Spleen (tissue), 11 donors: ENCODE measurements around the gene ATG9A. TPM values are rescaled to one million over a fixed set of nuclear protein-coding genes. Genes with fewer than 3 reads are reported as not detected.
A peak's percentile ranks its signal among the peaks of the same experiment; 100 is the strongest.
"Not testable (repeated sequence)": the region's sequence is repeated elsewhere in the genome, so short reads cannot be mapped to it uniquely, and the experiment has no call there.

Experiments
- DNase-seq: peaks from one replicate; pipeline ENCODE4 v3.0.0-alpha.2; 2020
- H3K27ac ChIP-seq, 8 donors: fragments of 200-600 bp; sonication (generic) in 7 of 8; 1 replicate in 4 of 8; 2 replicates in 4 of 8; pipeline versions ENCODE4 v1.5.0 to v1.8.0; 2016 to 2021; ENCODE audit warnings: inconsistent platforms in 4 of 8, mild to moderate bottlenecking in 4 of 8, moderate library complexity in 1 of 8
- H3K27me3 ChIP-seq, 7 donors: fragments of 200-600 bp; sonication (generic) in 6 of 7; replicated peaks in 1 of 7; 1 replicate in 4 of 7; 2 replicates in 3 of 7; pipeline versions ENCODE4 v1.5.0 to v1.8.0; 2016 to 2021; ENCODE audit warnings: inconsistent platforms in 3 of 7, mild to moderate bottlenecking in 1 of 7
- H3K36me3 ChIP-seq, 6 donors: fragments of 200-600 bp; sonication (generic) in 5 of 6; 1 replicate in 4 of 6; 2 replicates in 2 of 6; pipeline versions ENCODE4 v1.5.0 to v1.8.0; 2016 to 2021; ENCODE audit warnings: inconsistent platforms in 2 of 6
- H3K4me1 ChIP-seq, 6 donors: fragments of 200-600 bp; sonication (generic) in 5 of 6; 1 replicate in 3 of 6; 2 replicates in 3 of 6; pipeline versions ENCODE4 v1.5.0 to v1.8.0; 2016 to 2021; ENCODE audit warnings: inconsistent platforms in 3 of 6
- H3K4me3 ChIP-seq, 8 donors: fragments of 200-600 bp; sonication (generic) in 7 of 8; 1 replicate in 4 of 8; 2 replicates in 4 of 8; pipeline versions ENCODE4 v1.5.0 to v1.8.0; 2016 to 2021; ENCODE audit warnings: inconsistent platforms in 4 of 8, mild to moderate bottlenecking in 4 of 8, moderate library complexity in 2 of 8
- H3K9me3 ChIP-seq, 8 donors: fragments of 200-600 bp; sonication (generic) in 7 of 8; 1 replicate in 4 of 8; 2 replicates in 4 of 8; pipeline versions ENCODE4 v1.5.0 to v1.8.0; 2016 to 2021; ENCODE audit warnings: inconsistent platforms in 4 of 8
- CTCF ChIP-seq, 11 experiments: fragments of 200-600 bp in 7 of 11; fragments of 450-650 bp in 4 of 11; sonication (generic) in 4 of 11; IDR thresholded peaks in 8 of 11; conservative IDR thresholded peaks in 3 of 11; 1 replicate in 7 of 11; 2 replicates in 4 of 11; pipeline versions ENCODE4 v1.4.0 to v1.8.0; 2016 to 2021; ENCODE audit warnings: antibody characterized with exemption in 11 of 11, inconsistent platforms in 4 of 11, mild to moderate bottlenecking in 1 of 11
- POLR2A ChIP-seq, 3 donors: fragments of 450-650 bp; IDR thresholded peaks; one replicate each; pipeline ENCODE4 v1.5.1; 2017; ENCODE audit warnings: antibody characterized with exemption in 3 of 3, mild to moderate bottlenecking in 1 of 3
- POLR2AphosphoS5 ChIP-seq, 3 donors: sonication (generic); formaldehyde crosslinking; IDR thresholded peaks; one replicate each; pipeline ENCODE4 v1.5.1; 2017; ENCODE audit warnings: antibody characterized with exemption in 3 of 3
- WGBS, 5 donors: extraction: QIAGEN DNeasy Blood & Tissue Kit in 3 of 5; methylation state at CpG; one replicate each; pipeline versions ENCODE4 v1.1.5 to v1.1.7; 2013 to 2018; 5-methylcytosine and 5-hydroxymethylcytosine counted together
- intact Hi-C: fragments of 100-400 bp; cut with DNase I; formaldehyde crosslinking; loops from one replicate; pipeline ENCODE4 v1.15.0; 2023; ENCODE audit warnings: low total_unique reads
- polyA plus RNA-seq, 3 donors: library from polyadenylated mRNA; stranded (reverse); fragments of 200-250 nt; gene quantifications; one replicate each; pipeline ENCODE4 v1.2.1, GENCODE V29; 2013
- total RNA-seq, 7 donors: library from RNA; depleted of rRNA in 3 of 7; stranded (reverse); fragments of >200 nt in 3 of 7; fragmentation: NEBNext Ultra II Directional in 4 of 7; extraction: Animal tissue kit (Norgen Biotek cat#: 25700) in 4 of 7; gene quantifications; one replicate each; pipeline versions ENCODE4 v1.1.0 to v1.2.1, GENCODE V29; 2016 to 2021
- donor health status: healthy with polysubstance abuse.
- donor health status: DM: no; HTN: no; CAD: no; lungs with moderate emphysema.
- donor health status: DM: no; HTN: no; CAD: no.
- donor health status: Bipolar disorder and iron deficiency.
- donor health status: healthy.
- donor health status: DM: no; HTN: no; CAD: no.
- donor health status: DM: yes; HTN: yes; CAD: no.

ATG9A gene
- total and polyA plus RNA-seq, 10 donors = 9.4 to 68.2 (median 44.8) TPM

GRCh38 chr2:219205165-219205538 is 24.3 kb downstream of the ATG9A start:
- no peaks in the 10 kb centered on the region for H3K9me3 ChIP-seq
- WGBS, 5 donors = 90 to 96% (median 94%) methylated on average over 5 of the region's 5 CpGs
- H3K4me3 ChIP-seq = no peak overlapping the region
- peaks cover 7 to 42% (median 29%) of the 10 kb centered on the region in 6 donors for H3K4me1 ChIP-seq
- peaks cover 0 to 4% (median 0%) of the 10 kb centered on the region in 7 donors for H3K27me3 ChIP-seq
- intact Hi-C loops = loop anchor here (5.0 kb wide), 1 partner anchor 33 kb away; the partner anchor contains the start of gene SLC23A3
- peak; percentile 19 for DNase-seq
- H3K36me3 ChIP-seq = peaks cover 0 to 27% (median 15%) of the 10 kb centered on the region in 6 donors
- TF ChIP-seq CTCF (IDR thresholded peaks at IDR 0.05 in 8 of 11, conservative IDR thresholded peaks at IDR 0.05 in 3 of 11) (no peak), POLR2A (IDR thresholded peaks at IDR 0.05) (no peak), POLR2AphosphoS5 (IDR thresholded peaks at IDR 0.05) (no peak)
- no peak overlapping the region for H3K27ac ChIP-seq

GRCh38 chr2:219204425-219205164 is 24.8 kb downstream of the ATG9A start:
- H3K27ac ChIP-seq = no peak overlapping the region
- peaks cover 0 to 21% (median 13%) of the 10 kb centered on the region in 6 donors for H3K36me3 ChIP-seq
- no peak for TF ChIP-seq CTCF (IDR thresholded peaks at IDR 0.05 in 8 of 11, conservative IDR thresholded peaks at IDR 0.05 in 3 of 11)
- 87 to 97% (median 95%) methylated on average over 7 of the region's 7 CpGs for WGBS, 5 donors
- H3K4me1 ChIP-seq = peaks cover 7 to 36% (median 27%) of the 10 kb centered on the region in 6 donors
- peak; percentile 34 for DNase-seq
- H3K4me3 ChIP-seq = no peak overlapping the region
- peaks cover 0 to 7% (median 0%) of the 10 kb centered on the region in 7 donors for H3K27me3 ChIP-seq
- H3K9me3 ChIP-seq = no peaks in the 10 kb centered on the region
- intact Hi-C loops = loop anchor here (5.0 kb wide), 1 partner anchor 32 kb away; the partner anchor contains the start of gene SLC23A3

- H3K27me3 ChIP-seq = peaks cover 0 to 20% (median 0%) of the 10 kb centered on the region in 7 donors
- H3K9me3 ChIP-seq, H3K36me3 ChIP-seq, H3K27ac ChIP-seq, H3K4me3 ChIP-seq, intact Hi-C loops, H3K4me1 ChIP-seq, DNase-seq: not testable (repeated sequence)
- WGBS, 5 donors = 83 to 94% (median 91%) methylated on average over 8 to 21 of the region's 21 CpGs
These were observed 28.1 kb downstream of the ATG9A start for GRCh38 chr2:219201331-219201730.

- 68 to 81% (median 79%) methylated on average over 23 to 25 of the region's 26 CpGs for WGBS, 5 donors
- peak; percentile 54 for DNase-seq
- intact Hi-C loops = not testable (repeated sequence)
These were observed 28.7 kb downstream of the ATG9A start for GRCh38 chr2:219200502-219201326.

More at GRCh38 chr2:219200502-219201326, 28.7 kb downstream of the ATG9A start:
- H3K36me3 ChIP-seq, H3K4me1 ChIP-seq, H3K9me3 ChIP-seq: not testable (repeated sequence)
- peak overlapping the region in 3 of 8 donors; percentile 13 to 68 (median 48) for H3K27ac ChIP-seq
- H3K4me3 ChIP-seq = peak overlapping the region in 1 of 8 donors; percentile 35
- peaks cover 0 to 20% (median 0%) of the 10 kb centered on the region in 7 donors for H3K27me3 ChIP-seq
